ENCODE results near the gene ENOSF1.

Gene ENOSF1

GRCh38 chr18:670522-670921 lies 41.9 kb downstream of the ENOSF1 start:
- DNase-seq, result no peak

GRCh38 chr18:669077-669476 lies 43.4 kb downstream of the ENOSF1 start:
- DNase-seq, result no peak

GRCh38 chr18:668260-668659 lies 44.2 kb downstream of the ENOSF1 start:
- DNase-seq, result no peak

- DNase-seq, result no peak
Observed at GRCh38 chr18:666628-667027, 45.8 kb downstream of the ENOSF1 start.

GRCh38 chr18:666177-666576 lies 46.3 kb downstream of the ENOSF1 start:
- DNase-seq, result no peak

GRCh38 chr18:662197-662596 lies 50.2 kb downstream of the ENOSF1 start:
- DNase-seq, result no peak

GRCh38 chr18:659597-659996 lies 52.8 kb downstream of the ENOSF1 start:
- no peak for DNase-seq

- DNase-seq, result no peak
Observed at GRCh38 chr18:658947-659533, 53.4 kb downstream of the ENOSF1 start.

- DNase-seq, result peak; percentile 26
Observed at GRCh38 chr18:658001-658946, 54.2 kb downstream of the ENOSF1 start.

GRCh38 chr18:657311-658000 lies 55.0 kb downstream of the ENOSF1 start, which contains the start of gene TYMS:
TSS of gene TYMS (plus strand) at chr18:657653. CDS start at chr18:657743, 90 bp downstream.
- no peak for DNase-seq

GRCh38 chr18:655445-655844 lies 57.0 kb downstream of the ENOSF1 start:
- no peak for DNase-seq

GRCh38 chr18:654601-655000 lies 57.8 kb downstream of the ENOSF1 start:
- no peak for DNase-seq

GRCh38 chr18:653512-653911 lies 58.9 kb downstream of the ENOSF1 start:
- no peak for DNase-seq

- DNase-seq, result no peak
Observed at GRCh38 chr18:652131-652530, 60.3 kb downstream of the ENOSF1 start.

- DNase-seq, result no peak
Observed at GRCh38 chr18:650428-650858, 62.0 kb downstream of the ENOSF1 start.

GRCh38 chr18:649341-649740 lies 63.1 kb downstream of the ENOSF1 start:
- no peak for DNase-seq

- DNase-seq, result no peak
Observed at GRCh38 chr18:647304-647703, 65.1 kb downstream of the ENOSF1 start.

- no peak for DNase-seq
Observed at GRCh38 chr18:644395-645004, 67.9 kb downstream of the ENOSF1 start.

- no peak for DNase-seq
Observed at GRCh38 chr18:641224-641623, 71.2 kb downstream of the ENOSF1 start.

GRCh38 chr18:635171-635570 lies 77.3 kb downstream of the ENOSF1 start:
- no peak for DNase-seq

GRCh38 chr18:634551-635045 lies 77.8 kb downstream of the ENOSF1 start:
- DNase-seq, result no peak

GRCh38 chr18:631560-631959 lies 80.9 kb downstream of the ENOSF1 start:
- DNase-seq, result no peak
